Peyer's patch (tissue), 4 donors: ENCODE data around the gene HSFX3.

ENCODE experiments used
- CTCF ChIP-seq, 6 experiments: fragments of 450-650 bp in 4 of 6; fragments of 200-600 bp in 2 of 6; sonication (generic) in 1 of 6; IDR thresholded peaks; one replicate each; pipeline ENCODE4 v1.5.1; 2017 to 2019; ENCODE audit warnings: antibody characterized with exemption in 6 of 6, mild to moderate bottlenecking in 3 of 6, moderate library complexity in 1 of 6
- POLR2A ChIP-seq, 2 donors: fragments of 450-650 bp; IDR thresholded peaks; one replicate each; pipeline ENCODE4 v1.5.1; 2017; ENCODE audit warnings: antibody characterized with exemption in 2 of 2, mild to moderate bottlenecking in 2 of 2, moderate library complexity in 2 of 2

GRCh38 chrX:149505671-149506070 is 44.1 kb downstream of the HSFX3 start:
- TF ChIP-seq CTCF (IDR thresholded peaks at IDR 0.05) (no peak), POLR2A (IDR thresholded peaks at IDR 0.05) (no peak)
